WTC11 (cell line): ENCODE measurements around the gene IP6K3. TPM values are rescaled to one million over a fixed set of nuclear protein-coding genes. Genes with fewer than 3 reads are reported as not detected.

Source experiments
- ATAC-seq: fragments of 200-7000 bp; cut with Tn5 transposase; 2 replicates; pipeline ENCODE4 v1.10.0; 2021; ENCODE audit warnings: mild to moderate bottlenecking, moderate library complexity
- CTCF ChIA-PET: fragments of 300-600 bp; sonication (Branson Sonifier 250); formaldehyde crosslinking; loops from one replicate; lab custom pipeline; 2021; ENCODE audit warnings: antibody characterized with exemption; lab: Charles Lee
- POLR2A ChIA-PET: fragments of 350-600 bp; sonication (Branson Sonifier 250); formaldehyde crosslinking; loops from one replicate; lab custom pipeline; 2021; ENCODE audit warnings: antibody characterized with exemption; lab: Charles Lee
- DNase-seq: peaks from one replicate; pipeline ENCODE4 v3.0.0; 2021; ENCODE audit warnings: low spot score
- H3K27ac Mint-ChIP-seq: 2 replicates; pipeline ENCODE4 v1.8.0; 2021; ENCODE audit warnings: mixed read lengths
- H3K27me3 Mint-ChIP-seq: 2 replicates; pipeline ENCODE4 v1.8.0; 2021; ENCODE audit warnings: low read depth, mild to moderate bottlenecking, moderate library complexity, mixed read lengths
- H3K36me3 Mint-ChIP-seq: 2 replicates; pipeline ENCODE4 v1.8.0; 2021; ENCODE audit warnings: mixed read lengths
- H3K4me1 Mint-ChIP-seq: 2 replicates; pipeline ENCODE4 v1.8.0; 2022; ENCODE audit warnings: mixed read lengths
- H3K4me3 Mint-ChIP-seq: 2 replicates; pipeline ENCODE4 v1.8.0; 2021; ENCODE audit warnings: mild to moderate bottlenecking, moderate library complexity, mixed read lengths
- H3K9me3 Mint-ChIP-seq: 2 replicates; pipeline ENCODE4 v1.8.0; 2021; ENCODE audit warnings: mixed read lengths
- ELF4 ChIP-seq: sonication (generic); formaldehyde crosslinking; IDR thresholded peaks from 2 replicates; pipeline ENCODE4 v1.8.1; 2022; ENCODE audit warnings: low read depth, mild to moderate bottlenecking, moderate library complexity, missing genetic modification reagents
- FOXK1 ChIP-seq: sonication (generic); formaldehyde crosslinking; IDR thresholded peaks from 2 replicates; pipeline ENCODE4 v1.8.0; 2022; ENCODE audit warnings: mild to moderate bottlenecking, moderate library complexity, missing genetic modification reagents
- GABPB1 ChIP-seq: sonication (generic); formaldehyde crosslinking; IDR thresholded peaks from 2 replicates; pipeline ENCODE4 v1.8.1; 2023; ENCODE audit warnings: mild to moderate bottlenecking, missing genetic modification reagents
- GTF2I ChIP-seq: fragments of 250-450 bp; sonication (Bioruptor Pico); conservative IDR thresholded peaks from 2 replicates; pipeline ENCODE4 v1.4.0; 2021; ENCODE audit warnings: mild to moderate bottlenecking
- JAZF1 ChIP-seq: fragments of 250-450 bp; sonication (Bioruptor Pico); IDR thresholded peaks from 2 replicates; pipeline ENCODE4 v1.9.0; 2021; ENCODE audit warnings: moderate library complexity, mild to moderate bottlenecking, inconsistent platforms
- KAT7 ChIP-seq: sonication (generic); formaldehyde crosslinking; IDR thresholded peaks from 2 replicates; pipeline ENCODE4 v1.8.1; 2023; ENCODE audit warnings: missing genetic modification reagents, mild to moderate bottlenecking, borderline replicate concordance
- MXD4 ChIP-seq: fragments of 250-450 bp; sonication (Bioruptor Pico); IDR thresholded peaks from 2 replicates; pipeline ENCODE4 v1.8.0; 2021; ENCODE audit warnings: mild to moderate bottlenecking, moderate library complexity, borderline replicate concordance
- TEAD1 ChIP-seq: sonication (generic); formaldehyde crosslinking; IDR thresholded peaks from 2 replicates; pipeline ENCODE4 v1.8.0; 2022; ENCODE audit warnings: mild to moderate bottlenecking, missing genetic modification reagents
- ZBTB21 ChIP-seq: sonication (generic); formaldehyde crosslinking; IDR thresholded peaks from 2 replicates; pipeline ENCODE4 v1.8.1; 2023; ENCODE audit warnings: mild to moderate bottlenecking, missing genetic modification reagents, borderline replicate concordance
- ZNF121 ChIP-seq: sonication (generic); formaldehyde crosslinking; IDR thresholded peaks from 2 replicates; pipeline ENCODE4 v1.8.0; 2023; ENCODE audit warnings: missing genetic modification reagents
- ZNF263 ChIP-seq: sonication (generic); formaldehyde crosslinking; IDR thresholded peaks from 2 replicates; pipeline ENCODE4 v1.8.1; 2022; ENCODE audit warnings: low read depth, mild to moderate bottlenecking, moderate library complexity, missing genetic modification reagents
- total RNA-seq: library from RNA; stranded (reverse); gene quantifications from 3 replicates; pipeline ENCODE4 v1.2.3, GENCODE V29; 2021
- TF ChIP-seq, protein P1 (sequence below): fragments of 250-450 bp; sonication (Bioruptor Pico); IDR thresholded peaks from 2 replicates; pipeline ENCODE4 v1.9.0; 2021; ENCODE audit warnings: mild to moderate bottlenecking
- TF ChIP-seq, protein P2 (sequence below): fragments of 250-450 bp; sonication (Bioruptor Pico); IDR thresholded peaks from 2 replicates; pipeline ENCODE4 v2.1.2; 2022; ENCODE audit warnings: mild to moderate bottlenecking, moderate library complexity
- TF ChIP-seq, protein P3 (sequence below): sonication (generic); formaldehyde crosslinking; IDR thresholded peaks from 2 replicates; pipeline ENCODE4 v1.8.1; 2022; ENCODE audit warnings: low read depth, mild to moderate bottlenecking, moderate library complexity, missing genetic modification reagents, borderline replicate concordance
- TF ChIP-seq, protein P4 (sequence below): fragments of 250-450 bp; sonication (Bioruptor Pico); IDR thresholded peaks from 2 replicates; pipeline ENCODE4 v1.9.0; 2021; ENCODE audit warnings: mild to moderate bottlenecking
- TF ChIP-seq, protein P5 (sequence below): sonication (generic); formaldehyde crosslinking; IDR thresholded peaks from 2 replicates; pipeline ENCODE4 v1.8.1; 2022; ENCODE audit warnings: low read depth, missing genetic modification reagents, borderline replicate concordance
- TF ChIP-seq, protein P6 (sequence below): sonication (generic); formaldehyde crosslinking; IDR thresholded peaks from 2 replicates; pipeline ENCODE4 v1.8.1; 2023; ENCODE audit warnings: mild to moderate bottlenecking, moderate library complexity, missing genetic modification reagents
- TF ChIP-seq, protein P7 (sequence below): sonication (generic); formaldehyde crosslinking; conservative IDR thresholded peaks from 2 replicates; pipeline ENCODE4 v1.8.1; 2022; ENCODE audit warnings: mild to moderate bottlenecking, missing genetic modification reagents
- TF ChIP-seq, protein P8 (sequence below): sonication (generic); formaldehyde crosslinking; IDR thresholded peaks from 2 replicates; pipeline ENCODE4 v1.8.1; 2022; ENCODE audit warnings: mild to moderate bottlenecking, moderate library complexity, missing genetic modification reagents
- TF ChIP-seq, protein P9 (sequence below): sonication (generic); formaldehyde crosslinking; IDR thresholded peaks from 2 replicates; pipeline ENCODE4 v1.8.0; 2022; ENCODE audit warnings: missing genetic modification reagents

The IP6K3 gene
- total RNA-seq, 1 experiment from 2014 or later, result 1.1 TPM

DNA sequence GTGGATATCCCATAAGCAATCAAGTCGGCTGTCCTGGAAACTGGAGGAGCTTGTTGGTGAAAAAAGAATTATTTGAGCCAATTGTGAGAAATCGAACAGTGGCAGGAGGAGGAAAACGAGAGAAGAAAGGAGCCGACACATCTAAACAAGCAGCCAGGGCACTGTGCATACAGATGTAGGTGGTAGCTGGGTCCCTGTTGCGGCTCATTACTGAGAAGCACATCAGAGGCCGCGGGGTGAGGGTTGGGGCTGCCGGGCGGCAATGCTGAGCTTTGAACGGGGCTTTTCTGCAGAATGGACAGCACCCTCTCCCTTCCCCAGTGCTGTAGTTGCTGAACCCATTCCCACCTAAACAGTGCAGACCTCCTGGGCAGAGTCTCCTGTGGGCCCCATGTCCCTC lies 46.3 kb upstream of the IP6K3 start (continued):
- TF ChIP-seq, protein P1, sequence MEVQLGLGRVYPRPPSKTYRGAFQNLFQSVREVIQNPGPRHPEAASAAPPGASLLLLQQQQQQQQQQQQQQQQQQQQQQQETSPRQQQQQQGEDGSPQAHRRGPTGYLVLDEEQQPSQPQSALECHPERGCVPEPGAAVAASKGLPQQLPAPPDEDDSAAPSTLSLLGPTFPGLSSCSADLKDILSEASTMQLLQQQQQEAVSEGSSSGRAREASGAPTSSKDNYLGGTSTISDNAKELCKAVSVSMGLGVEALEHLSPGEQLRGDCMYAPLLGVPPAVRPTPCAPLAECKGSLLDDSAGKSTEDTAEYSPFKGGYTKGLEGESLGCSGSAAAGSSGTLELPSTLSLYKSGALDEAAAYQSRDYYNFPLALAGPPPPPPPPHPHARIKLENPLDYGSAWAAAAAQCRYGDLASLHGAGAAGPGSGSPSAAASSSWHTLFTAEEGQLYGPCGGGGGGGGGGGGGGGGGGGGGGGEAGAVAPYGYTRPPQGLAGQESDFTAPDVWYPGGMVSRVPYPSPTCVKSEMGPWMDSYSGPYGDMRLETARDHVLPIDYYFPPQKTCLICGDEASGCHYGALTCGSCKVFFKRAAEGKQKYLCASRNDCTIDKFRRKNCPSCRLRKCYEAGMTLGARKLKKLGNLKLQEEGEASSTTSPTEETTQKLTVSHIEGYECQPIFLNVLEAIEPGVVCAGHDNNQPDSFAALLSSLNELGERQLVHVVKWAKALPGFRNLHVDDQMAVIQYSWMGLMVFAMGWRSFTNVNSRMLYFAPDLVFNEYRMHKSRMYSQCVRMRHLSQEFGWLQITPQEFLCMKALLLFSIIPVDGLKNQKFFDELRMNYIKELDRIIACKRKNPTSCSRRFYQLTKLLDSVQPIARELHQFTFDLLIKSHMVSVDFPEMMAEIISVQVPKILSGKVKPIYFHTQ (CRISPR knock-in tag), result no peak
- TF ChIP-seq, protein P2, sequence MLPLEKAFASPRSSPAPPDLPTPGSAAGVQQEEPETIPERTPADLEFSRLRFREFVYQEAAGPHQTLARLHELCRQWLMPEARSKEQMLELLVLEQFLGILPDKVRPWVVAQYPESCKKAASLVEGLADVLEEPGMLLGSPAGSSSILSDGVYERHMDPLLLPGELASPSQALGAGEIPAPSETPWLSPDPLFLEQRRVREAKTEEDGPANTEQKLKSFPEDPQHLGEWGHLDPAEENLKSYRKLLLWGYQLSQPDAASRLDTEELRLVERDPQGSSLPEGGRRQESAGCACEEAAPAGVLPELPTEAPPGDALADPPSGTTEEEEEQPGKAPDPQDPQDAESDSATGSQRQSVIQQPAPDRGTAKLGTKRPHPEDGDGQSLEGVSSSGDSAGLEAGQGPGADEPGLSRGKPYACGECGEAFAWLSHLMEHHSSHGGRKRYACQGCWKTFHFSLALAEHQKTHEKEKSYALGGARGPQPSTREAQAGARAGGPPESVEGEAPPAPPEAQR (CRISPR knock-in tag), result no peak
- TF ChIP-seq ZNF263 (CRISPR knock-in tag) (no peak), ZBTB21 (CRISPR knock-in tag) (no peak)

DNA sequence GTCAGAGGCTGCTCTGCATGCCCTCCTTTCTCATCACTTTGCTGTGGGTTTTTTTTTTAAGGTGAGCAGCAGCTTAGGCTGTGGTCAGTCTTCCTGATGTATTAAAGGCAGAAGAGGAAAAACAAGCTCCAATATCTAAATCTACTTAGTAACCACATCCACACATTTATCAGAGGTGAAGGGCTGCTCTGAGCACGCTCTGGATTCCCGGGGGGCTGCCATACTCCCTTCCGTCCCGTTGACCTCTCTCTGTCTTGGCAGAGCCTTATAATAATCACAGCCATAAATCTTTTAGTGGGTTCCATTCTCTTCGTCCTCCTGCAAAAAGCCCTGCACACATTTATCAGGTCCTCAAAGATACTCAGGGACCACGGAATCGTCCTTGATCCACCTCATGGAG lies 44.9 kb upstream of the IP6K3 start:
- Mint-ChIP-seq H3K9me3 (no peaks in the 10 kb centered on the region), H3K4me1 (peaks cover 76% of the 10 kb centered on the region), H3K36me3 (no peaks in the 10 kb centered on the region), H3K27me3 (no peaks in the 10 kb centered on the region), H3K4me3 (no peak overlapping the region), H3K27ac (peak overlapping the region; percentile 44; the same call in 1 of the 2 replicates)
- TF ChIP-seq, protein P3, sequence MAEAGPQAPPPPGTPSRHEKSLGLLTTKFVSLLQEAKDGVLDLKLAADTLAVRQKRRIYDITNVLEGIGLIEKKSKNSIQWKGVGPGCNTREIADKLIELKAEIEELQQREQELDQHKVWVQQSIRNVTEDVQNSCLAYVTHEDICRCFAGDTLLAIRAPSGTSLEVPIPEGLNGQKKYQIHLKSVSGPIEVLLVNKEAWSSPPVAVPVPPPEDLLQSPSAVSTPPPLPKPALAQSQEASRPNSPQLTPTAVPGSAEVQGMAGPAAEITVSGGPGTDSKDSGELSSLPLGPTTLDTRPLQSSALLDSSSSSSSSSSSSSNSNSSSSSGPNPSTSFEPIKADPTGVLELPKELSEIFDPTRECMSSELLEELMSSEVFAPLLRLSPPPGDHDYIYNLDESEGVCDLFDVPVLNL (CRISPR knock-in tag), result no peak
- TF ChIP-seq GABPB1 (no peak), ZBTB21 (CRISPR knock-in tag) (no peak), MXD4 (no peak), ZNF263 (CRISPR knock-in tag) (no peak), KAT7 (CRISPR knock-in tag) (no peak), TEAD1 (CRISPR knock-in tag) (no peak), JAZF1 (CRISPR knock-in tag) (no peak), GTF2I (CRISPR knock-in tag) (no peak), FOXK1 (CRISPR knock-in tag) (no peak), ELF4 (no peak), ZNF121 (CRISPR knock-in tag) (no peak)
- TF ChIP-seq, protein P4, sequence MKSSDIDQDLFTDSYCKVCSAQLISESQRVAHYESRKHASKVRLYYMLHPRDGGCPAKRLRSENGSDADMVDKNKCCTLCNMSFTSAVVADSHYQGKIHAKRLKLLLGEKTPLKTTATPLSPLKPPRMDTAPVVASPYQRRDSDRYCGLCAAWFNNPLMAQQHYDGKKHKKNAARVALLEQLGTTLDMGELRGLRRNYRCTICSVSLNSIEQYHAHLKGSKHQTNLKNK, result no peak
- TF ChIP-seq, protein P5, sequence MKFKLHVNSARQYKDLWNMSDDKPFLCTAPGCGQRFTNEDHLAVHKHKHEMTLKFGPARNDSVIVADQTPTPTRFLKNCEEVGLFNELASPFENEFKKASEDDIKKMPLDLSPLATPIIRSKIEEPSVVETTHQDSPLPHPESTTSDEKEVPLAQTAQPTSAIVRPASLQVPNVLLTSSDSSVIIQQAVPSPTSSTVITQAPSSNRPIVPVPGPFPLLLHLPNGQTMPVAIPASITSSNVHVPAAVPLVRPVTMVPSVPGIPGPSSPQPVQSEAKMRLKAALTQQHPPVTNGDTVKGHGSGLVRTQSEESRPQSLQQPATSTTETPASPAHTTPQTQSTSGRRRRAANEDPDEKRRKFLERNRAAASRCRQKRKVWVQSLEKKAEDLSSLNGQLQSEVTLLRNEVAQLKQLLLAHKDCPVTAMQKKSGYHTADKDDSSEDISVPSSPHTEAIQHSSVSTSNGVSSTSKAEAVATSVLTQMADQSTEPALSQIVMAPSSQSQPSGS, result no peak
- TF ChIP-seq, protein P6, sequence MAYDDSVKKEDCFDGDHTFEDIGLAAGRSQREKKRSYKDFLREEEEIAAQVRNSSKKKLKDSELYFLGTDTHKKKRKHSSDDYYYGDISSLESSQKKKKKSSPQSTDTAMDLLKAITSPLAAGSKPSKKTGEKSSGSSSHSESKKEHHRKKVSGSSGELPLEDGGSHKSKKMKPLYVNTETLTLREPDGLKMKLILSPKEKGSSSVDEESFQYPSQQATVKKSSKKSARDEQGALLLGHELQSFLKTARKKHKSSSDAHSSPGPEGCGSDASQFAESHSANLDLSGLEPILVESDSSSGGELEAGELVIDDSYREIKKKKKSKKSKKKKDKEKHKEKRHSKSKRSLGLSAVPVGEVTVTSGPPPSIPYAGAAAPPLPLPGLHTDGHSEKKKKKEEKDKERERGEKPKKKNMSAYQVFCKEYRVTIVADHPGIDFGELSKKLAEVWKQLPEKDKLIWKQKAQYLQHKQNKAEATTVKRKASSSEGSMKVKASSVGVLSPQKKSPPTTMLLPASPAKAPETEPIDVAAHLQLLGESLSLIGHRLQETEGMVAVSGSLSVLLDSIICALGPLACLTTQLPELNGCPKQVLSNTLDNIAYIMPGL (CRISPR knock-in tag), result no peak
- TF ChIP-seq, protein P7, sequence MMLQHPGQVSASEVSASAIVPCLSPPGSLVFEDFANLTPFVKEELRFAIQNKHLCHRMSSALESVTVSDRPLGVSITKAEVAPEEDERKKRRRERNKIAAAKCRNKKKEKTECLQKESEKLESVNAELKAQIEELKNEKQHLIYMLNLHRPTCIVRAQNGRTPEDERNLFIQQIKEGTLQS (CRISPR knock-in tag), result no peak
- TF ChIP-seq, protein P8, sequence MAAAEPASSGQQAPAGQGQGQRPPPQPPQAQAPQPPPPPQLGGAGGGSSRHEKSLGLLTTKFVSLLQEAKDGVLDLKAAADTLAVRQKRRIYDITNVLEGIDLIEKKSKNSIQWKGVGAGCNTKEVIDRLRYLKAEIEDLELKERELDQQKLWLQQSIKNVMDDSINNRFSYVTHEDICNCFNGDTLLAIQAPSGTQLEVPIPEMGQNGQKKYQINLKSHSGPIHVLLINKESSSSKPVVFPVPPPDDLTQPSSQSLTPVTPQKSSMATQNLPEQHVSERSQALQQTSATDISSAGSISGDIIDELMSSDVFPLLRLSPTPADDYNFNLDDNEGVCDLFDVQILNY, result no peak
- TF ChIP-seq, protein P9, sequence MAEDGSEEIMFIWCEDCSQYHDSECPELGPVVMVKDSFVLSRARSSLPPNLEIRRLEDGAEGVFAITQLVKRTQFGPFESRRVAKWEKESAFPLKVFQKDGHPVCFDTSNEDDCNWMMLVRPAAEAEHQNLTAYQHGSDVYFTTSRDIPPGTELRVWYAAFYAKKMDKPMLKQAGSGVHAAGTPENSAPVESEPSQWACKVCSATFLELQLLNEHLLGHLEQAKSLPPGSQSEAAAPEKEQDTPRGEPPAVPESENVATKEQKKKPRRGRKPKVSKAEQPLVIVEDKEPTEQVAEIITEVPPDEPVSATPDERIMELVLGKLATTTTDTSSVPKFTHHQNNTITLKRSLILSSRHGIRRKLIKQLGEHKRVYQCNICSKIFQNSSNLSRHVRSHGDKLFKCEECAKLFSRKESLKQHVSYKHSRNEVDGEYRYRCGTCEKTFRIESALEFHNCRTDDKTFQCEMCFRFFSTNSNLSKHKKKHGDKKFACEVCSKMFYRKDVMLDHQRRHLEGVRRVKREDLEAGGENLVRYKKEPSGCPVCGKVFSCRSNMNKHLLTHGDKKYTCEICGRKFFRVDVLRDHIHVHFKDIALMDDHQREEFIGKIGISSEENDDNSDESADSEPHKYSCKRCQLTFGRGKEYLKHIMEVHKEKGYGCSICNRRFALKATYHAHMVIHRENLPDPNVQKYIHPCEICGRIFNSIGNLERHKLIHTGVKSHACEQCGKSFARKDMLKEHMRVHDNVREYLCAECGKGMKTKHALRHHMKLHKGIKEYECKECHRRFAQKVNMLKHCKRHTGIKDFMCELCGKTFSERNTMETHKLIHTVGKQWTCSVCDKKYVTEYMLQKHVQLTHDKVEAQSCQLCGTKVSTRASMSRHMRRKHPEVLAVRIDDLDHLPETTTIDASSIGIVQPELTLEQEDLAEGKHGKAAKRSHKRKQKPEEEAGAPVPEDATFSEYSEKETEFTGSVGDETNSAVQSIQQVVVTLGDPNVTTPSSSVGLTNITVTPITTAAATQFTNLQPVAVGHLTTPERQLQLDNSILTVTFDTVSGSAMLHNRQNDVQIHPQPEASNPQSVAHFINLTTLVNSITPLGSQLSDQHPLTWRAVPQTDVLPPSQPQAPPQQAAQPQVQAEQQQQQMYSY (CRISPR knock-in tag), result no peak
- CTCF ChIA-PET, result interaction anchor here (1.1 to 2.5 kb wide), 5 partner anchors 20 to 49 kb away, joined by 3 to 10 read pairs (median 4); no protein-coding TSS in a partner anchor
- POLR2A ChIA-PET, result no interaction called here
- ATAC-seq, result no peak
- DNase-seq, result no peak
